Stimulated activated CD4-positive, alpha-beta T cell treated with anti-CD3 and anti-CD28 coated beads, Interleukin-12 subunit alpha, Interleukin-12 subunit beta, amount 100 ng/mL, for 48 hours (primary cell): ENCODE results near the gene STARD7.
A peak's percentile ranks its signal among the peaks of the same experiment; 100 is the strongest.
"Not testable (repeated sequence)": the region's sequence is repeated elsewhere in the genome, so short reads cannot be mapped to it uniquely, and the experiment has no call there.

Experiments used
- DNase-seq, 3 donors: peaks; one replicate each; pipeline ENCODE4 v3.0.0-alpha.2; 2020; ENCODE audit warnings: low read depth in 2 of 3, low spot score in 1 of 3

The STARD7 gene

GRCh38 chr2:96150007-96150640 is 58.5 kb downstream of the STARD7 start:
- DNase-seq = no peak

- peak; percentile 96 to 97 (median 97) for DNase-seq
These were observed 60.0 kb downstream of the STARD7 start for GRCh38 chr2:96148410-96149217.

DNA sequence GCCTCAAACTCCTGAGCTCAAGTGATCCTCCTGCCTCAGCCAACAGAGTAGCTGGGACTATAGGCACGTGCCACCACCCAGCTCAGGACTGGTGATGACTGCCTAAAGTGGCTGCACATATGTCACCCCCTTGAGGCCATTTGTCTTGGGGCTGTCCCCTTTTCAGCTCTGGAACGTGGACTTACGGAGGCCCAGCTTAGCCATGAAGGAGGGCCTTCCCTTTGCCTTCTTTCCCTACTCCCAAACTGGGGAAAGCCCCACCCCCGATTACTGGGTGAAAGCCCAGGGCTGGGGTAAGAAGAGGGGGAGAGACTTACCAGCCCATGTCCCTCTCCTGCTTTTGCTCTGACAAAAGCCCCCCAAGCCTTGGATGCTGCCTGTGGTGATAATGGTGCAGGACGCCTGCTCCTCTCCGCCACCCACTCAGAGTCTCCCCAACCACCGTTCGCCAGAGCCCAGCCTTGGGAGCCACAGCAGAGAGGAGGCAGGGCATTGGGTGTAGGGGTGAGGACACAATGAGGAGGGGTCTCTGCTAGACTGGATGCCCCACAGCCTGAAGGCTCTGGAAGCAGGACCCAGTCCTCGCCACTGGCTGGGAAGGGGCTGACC is 60.9 kb downstream of the STARD7 start:
- no peak for DNase-seq

DNA sequence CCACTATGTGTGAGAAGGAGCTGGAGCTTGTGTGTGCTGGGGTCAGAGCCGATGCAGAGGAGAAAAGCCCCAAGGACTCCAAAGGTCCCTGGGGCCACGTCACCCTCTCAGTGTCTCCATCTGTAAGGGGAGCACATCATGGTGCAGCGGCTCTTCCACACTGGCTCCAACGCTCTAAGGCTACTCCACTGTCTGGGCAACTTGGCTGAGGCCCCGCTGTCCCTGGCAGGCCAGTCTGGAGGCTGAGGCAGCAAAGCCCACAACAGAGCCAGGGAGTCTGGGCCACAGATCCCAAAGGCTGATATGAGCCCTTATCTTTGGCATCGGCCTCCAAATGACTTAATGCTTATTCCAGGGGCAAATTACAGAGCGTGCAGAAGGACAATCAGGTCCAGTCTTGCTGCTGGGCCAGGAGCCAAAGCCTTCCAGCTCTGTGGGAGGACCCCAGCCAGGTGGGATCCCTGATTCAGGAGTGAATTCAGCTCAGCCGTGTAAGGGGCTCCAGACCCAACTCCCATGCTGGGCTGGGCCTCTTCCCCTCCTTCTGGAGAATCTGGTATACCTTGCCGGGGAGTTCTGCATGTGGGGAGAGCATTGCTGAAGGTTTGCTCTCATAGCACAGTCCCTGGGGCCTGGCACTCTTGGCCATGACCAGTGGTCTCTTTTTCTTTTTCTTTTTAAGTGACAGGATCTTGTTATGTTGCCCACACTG is 61.6 kb downstream of the STARD7 start:
- no peak for DNase-seq

GRCh38 chr2:96146153-96146880 is 62.3 kb downstream of the STARD7 start:
- DNase-seq = peak; percentile 84 to 88 (median 87)

GRCh38 chr2:96145848-96146152 is 62.8 kb downstream of the STARD7 start:
- DNase-seq = no peak

- DNase-seq = peak; percentile 87 to 91 (median 90)
These were observed 63.4 kb downstream of the STARD7 start, which contains the start of gene DUSP2 for GRCh38 chr2:96145036-96145847. Gene DUSP2, minus strand, starts transcription at chr2:96145440. Its CDS starts 86 bp downstream, at chr2:96145354.

DNA sequence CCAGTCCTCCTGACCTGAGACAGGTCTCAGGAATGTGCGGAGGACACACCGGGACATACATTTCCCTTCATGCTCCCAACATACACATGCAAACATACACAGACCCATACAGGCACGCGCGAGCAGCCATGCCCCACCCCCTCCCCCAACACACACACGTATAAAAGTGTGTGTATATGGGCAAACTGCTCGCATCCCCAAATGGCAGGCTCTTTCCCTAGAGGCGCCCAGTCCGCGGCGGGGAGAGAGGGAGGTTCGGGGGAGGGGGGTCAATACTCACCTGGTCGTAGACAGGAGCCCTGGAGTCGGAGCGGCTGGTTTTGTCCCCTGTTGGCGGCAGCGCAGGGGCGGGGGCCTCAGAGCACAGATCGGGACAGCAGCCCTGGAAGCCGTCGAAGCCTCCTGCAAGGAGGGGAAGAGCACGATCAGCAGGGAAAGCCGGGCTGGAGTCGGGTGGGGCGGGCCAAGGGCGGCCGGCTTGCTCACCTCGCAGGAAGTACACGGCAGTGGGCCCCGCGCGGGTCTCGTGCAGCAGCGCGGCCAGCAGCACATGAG is 64.1 kb downstream of the STARD7 start:
- DNase-seq = no peak

DNA sequence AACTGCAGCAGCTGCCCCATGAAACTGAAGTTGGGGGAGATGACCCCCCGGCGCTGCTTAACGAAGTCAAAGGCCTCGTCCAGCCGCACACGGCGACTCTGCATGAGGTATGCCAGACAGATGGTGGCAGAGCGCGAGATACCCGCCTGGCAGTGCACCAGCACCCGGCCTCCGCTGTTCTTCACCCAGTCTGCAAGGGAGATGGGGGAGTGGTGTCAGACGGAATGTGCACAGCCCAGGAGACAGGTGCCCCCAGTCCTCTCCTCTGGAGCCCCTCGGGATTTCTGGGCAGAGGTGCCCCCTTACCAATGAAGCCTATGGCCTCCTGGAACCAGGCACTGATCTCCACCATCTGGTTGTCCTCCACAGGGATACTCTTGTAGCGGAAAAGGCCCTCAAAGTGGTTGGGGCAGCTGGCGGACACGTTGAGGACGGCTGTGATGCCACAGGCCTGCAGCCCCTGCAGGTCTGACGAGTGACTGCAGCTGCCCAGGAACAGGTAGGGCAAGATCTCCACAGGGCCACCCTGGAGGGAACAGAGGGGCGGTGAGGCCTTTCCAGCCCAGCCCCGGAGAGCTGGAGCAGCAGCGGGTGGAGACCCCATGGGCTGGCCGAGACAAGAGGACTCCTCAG is 64.7 kb downstream of the STARD7 start:
- no peak for DNase-seq

DNA sequence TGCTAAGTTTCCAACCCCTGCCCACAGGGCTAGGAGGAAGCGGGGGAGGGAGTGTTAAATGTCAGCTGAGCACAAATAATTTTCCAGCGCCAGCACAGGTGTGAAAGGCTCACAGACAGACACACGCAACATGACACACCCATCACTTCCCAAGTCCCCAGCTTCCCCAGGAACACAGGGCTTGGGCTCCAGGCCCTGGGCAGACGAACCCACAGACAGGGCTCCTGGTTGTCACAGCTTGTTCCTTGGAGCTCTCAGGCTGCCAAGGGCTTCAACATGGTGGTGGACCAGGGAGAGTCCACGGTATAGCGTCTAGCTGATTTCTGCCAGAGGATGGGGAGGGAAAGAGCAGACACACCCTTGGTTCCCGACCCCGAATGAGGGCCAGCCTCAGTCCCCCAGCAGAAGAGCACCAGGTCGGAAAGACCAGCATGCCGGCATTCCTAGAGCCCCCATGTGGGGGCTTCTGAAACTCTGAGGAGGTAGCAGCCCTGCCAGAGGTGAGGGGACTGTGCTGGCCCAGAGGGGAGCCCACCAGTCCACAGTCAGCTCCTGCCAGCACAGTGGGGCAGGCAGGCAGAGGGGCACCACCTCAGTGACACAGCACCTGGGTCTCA is 65.3 kb downstream of the STARD7 start:
- no peak for DNase-seq

DNA sequence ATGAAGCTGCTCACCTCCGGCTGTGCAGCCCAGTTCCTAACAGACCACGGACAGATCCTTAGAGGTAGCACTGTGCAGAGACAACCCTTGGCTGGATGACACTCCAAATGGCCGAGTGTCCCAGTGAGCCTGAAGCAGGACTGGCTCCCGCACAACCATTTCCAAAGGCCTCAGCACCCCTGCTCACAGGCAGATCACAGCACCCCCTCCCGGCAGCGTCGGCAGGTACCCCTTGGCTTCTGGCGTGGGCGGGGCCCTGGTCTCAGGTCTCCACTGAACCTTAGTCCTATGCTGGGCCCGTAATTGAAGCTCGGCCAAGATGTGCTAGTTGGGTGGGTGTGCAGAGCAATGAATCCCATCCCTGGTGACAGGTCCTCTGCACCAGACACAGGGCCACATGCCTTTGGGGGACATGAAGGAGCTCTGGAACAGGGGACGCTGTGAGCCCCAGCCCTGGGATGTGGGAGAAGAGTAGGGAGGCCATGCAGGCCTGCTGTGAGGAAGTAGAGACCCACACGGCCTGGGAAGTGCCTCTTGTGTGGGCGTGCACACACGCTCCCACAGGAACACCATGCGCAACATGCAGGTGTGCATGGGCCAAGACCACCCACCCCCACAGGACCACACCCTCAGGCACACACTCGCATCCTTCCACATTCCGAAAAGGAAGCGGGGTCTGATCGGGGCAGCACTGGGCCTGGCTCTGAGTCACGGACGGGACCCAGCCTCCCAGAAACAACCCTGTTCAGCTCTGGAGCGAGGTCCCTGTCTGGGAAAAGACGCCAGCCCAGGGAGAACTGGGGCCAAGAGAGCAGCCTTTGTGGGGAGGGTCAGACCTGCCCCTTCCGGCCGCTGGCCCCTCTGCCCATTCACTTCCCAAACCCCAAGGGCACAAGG is 66.2 kb downstream of the STARD7 start:
- DNase-seq = peak; percentile 73 to 82 (median 80)

DNA sequence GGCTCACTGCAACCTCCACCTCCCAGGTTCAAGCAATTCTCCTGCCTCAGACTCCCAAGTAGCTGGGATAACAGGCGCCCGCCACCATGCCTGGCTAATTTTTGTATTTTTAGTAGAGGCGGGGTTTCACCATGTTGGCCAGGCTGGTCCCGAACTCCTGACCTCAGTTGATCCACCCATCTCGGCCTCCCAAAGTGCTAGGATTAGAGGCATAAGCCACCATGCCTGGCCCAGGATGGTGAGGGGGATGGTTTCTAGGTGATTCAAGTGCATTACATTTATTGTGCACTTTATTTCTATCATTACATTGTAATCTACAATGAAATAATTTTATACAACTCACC is 67.0 kb downstream of the STARD7 start:
- not testable (repeated sequence) for DNase-seq

GRCh38 chr2:96140941-96141623 is 67.5 kb downstream of the STARD7 start:
- DNase-seq = no peak

GRCh38 chr2:96139181-96139758 is 69.4 kb downstream of the STARD7 start:
- DNase-seq = no peak

DNA sequence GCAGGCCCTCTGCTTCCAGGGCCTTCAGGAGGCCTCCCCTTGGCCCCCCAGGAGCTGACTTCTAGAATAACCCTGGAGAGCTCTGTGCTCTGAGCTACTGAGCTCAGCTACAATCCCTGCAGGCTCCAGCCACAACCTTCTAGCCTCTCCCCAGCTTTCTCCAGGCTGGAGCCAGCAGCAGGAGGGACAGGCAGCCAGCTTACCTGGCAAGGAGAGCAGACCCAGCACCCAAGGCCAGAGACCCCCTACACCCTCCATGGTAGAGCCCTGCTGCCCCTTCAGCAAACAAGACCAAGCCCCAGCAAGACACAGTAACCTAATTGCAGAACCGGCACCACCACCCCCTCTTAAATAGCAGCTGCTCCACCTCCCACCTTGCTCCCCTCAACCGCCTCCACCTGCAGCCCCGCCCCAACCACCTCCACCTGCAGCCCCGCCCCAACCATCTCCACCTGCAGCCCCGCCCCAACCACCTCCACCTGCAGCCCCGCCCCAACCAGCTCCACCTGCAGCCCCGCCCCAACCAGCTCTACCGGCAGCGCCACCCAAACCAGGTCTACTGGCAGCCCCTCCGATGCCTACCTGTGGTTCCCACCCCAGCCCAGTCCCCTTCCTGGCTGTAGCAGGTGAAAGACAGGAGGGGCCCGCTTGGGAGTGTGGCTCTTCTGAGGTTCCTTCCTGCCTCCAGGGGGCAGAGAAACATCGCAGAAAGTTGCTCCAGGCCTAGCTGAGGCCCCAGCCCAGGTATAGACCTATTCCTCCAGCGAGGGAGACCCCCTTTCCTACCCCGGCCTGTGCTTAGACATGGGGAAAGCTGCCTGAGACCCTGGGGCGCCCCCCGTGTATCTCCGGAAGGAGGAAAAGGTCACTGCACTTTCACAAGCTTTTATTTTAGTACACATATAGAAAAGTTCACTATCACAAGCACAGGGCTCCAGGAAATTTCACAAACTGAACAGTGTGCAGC is 70.2 kb downstream of the STARD7 start, which contains the start of gene ASTL:
ASTL (minus strand) TSS at position 324 of the 967 bp plus-strand sequence; CDS start at position 258, 66 bp downstream.
- no peak for DNase-seq
